GM12878 (cell line): ENCODE results near the gene GLI1. TPM values are rescaled to one million over a fixed set of nuclear protein-coding genes. Genes with fewer than 3 reads are reported as not detected.
A peak's percentile ranks its signal among the peaks of the same experiment; 100 is the strongest.

Experiments used
- ATAC-seq: fragments of 200-7000 bp; cut with Tn5 transposase; 3 replicates; pipeline ENCODE4 v1.9.1; 2020; ENCODE audit warnings: mild to moderate bottlenecking, moderate library complexity
- BruUV-seq: library from RNA; stranded (reverse); fragments of 400-500 nt; replicated peaks from 2 replicates; lab custom pipeline; 2021; lab: Mats Ljungman, UMichigan
- CTCF ChIA-PET: fragments of 300-600 bp; sonication (Branson Sonifier 250); formaldehyde crosslinking; extraction: SDS; loops from one replicate; lab custom pipeline; 2021; ENCODE audit warnings: inconsistent platforms; lab: Yijun Ruan, JAX
- POLR2A ChIA-PET: fragments of 350-600 bp; formaldehyde crosslinking; extraction: SDS; loops from one replicate; lab custom pipeline; 2021; ENCODE audit warnings: inconsistent platforms; lab: Charles Lee
- RAD21 ChIA-PET: fragments of 300-600 bp; sonication (Branson Sonifier 250); formaldehyde crosslinking; loops from one replicate; lab custom pipeline; 2023; ENCODE audit warnings: antibody characterized with exemption; ENCODE audit not compliant: unreplicated experiment; lab: Charles Lee
- SMC1A ChIA-PET: fragments of 300-600 bp; sonication (Branson Sonifier 250); formaldehyde crosslinking; loops from one replicate; lab custom pipeline; 2023; ENCODE audit not compliant: unreplicated experiment, uncharacterized antibody; lab: Charles Lee
- DNase-seq: peaks from one replicate; pipeline ENCODE4 v3.0.0-alpha.2; 2011; ENCODE audit warnings: low read depth, low spot score
- FAIRE-seq: peaks from 3 replicates; lab custom pipeline; 2011; peaks lifted over from hg19 to GRCh38; lab: Jason Lieb, UNC
- H2AFZ ChIP-seq: 2 replicates; pipeline ENCODE4 v1.6.0; 2011; ENCODE audit warnings: low read depth, low read length, control low read depth; ENCODE audit not compliant: control insufficient read depth
- H3K27ac ChIP-seq: 2 replicates; pipeline ENCODE4 v1.5.1; 2011; ENCODE audit warnings: control low read depth; ENCODE audit not compliant: control insufficient read depth, insufficient read depth
- H3K27me3 ChIP-seq, 2 experiments: replicated peaks in 1 of 2; 2 replicates each; pipeline versions ENCODE4 v1.6.0 to v1.6.1; 2011; ENCODE audit warnings: low read length in 1 of 2; ENCODE audit not compliant: control insufficient read depth in 2 of 2, insufficient read depth in 2 of 2
- H3K36me3 ChIP-seq, 2 experiments: 2 replicates each; pipeline ENCODE4 v1.5.1; 2011; ENCODE audit warnings: low read length in 1 of 2; ENCODE audit not compliant: control insufficient read depth in 2 of 2, insufficient read depth in 2 of 2
- H3K4me1 ChIP-seq: 2 replicates; pipeline ENCODE4 v1.6.1; 2011; ENCODE audit warnings: mild to moderate bottlenecking, low read length, moderate library complexity, mixed read lengths; ENCODE audit not compliant: control insufficient read depth, insufficient read depth
- H3K4me2 ChIP-seq: 2 replicates; pipeline ENCODE4 v1.6.0; 2011; ENCODE audit warnings: control low read depth; ENCODE audit not compliant: control insufficient read depth, insufficient read depth
- H3K4me3 ChIP-seq: fragments of 200-600 bp; sonication (generic); 2 replicates; pipeline ENCODE4 v1.5.1; 2016
- H3K79me2 ChIP-seq: 2 replicates; pipeline ENCODE4 v1.6.0; 2011; ENCODE audit warnings: low read length; ENCODE audit not compliant: control insufficient read depth, insufficient read depth
- H3K9ac ChIP-seq: 2 replicates; pipeline ENCODE4 v1.8.0; 2011; ENCODE audit warnings: low read length, control low read depth, mixed read lengths; ENCODE audit not compliant: control insufficient read depth, insufficient read depth
- H3K9me3 ChIP-seq: replicated peaks from 3 replicates; pipeline ENCODE4 v1.5.1; 2011; ENCODE audit warnings: mild to moderate bottlenecking, low read length; ENCODE audit not compliant: control insufficient read depth, insufficient read depth
- H4K20me1 ChIP-seq: 2 replicates; pipeline ENCODE4 v1.6.0; 2011; ENCODE audit not compliant: control insufficient read depth, insufficient read depth
- ASH2L ChIP-seq: fragments of 300-600, 200-600 bp; sonication (generic); IDR thresholded peaks from 2 replicates; pipeline ENCODE4 v1.6.1; 2017; ENCODE audit warnings: low read depth, mild to moderate bottlenecking, borderline replicate concordance
- POLR2A ChIP-seq: IDR thresholded peaks from 2 replicates; pipeline ENCODE4 v1.6.1; 2011; ENCODE audit warnings: low read depth, mild to moderate bottlenecking, low read length
- RUNX3 ChIP-seq: IDR thresholded peaks from 2 replicates; pipeline ENCODE4 v1.6.1; 2012; ENCODE audit warnings: low read length, inconsistent platforms
- SPI1 ChIP-seq: IDR thresholded peaks from 2 replicates; pipeline ENCODE4 v1.6.1; 2011; ENCODE audit warnings: low read depth, mild to moderate bottlenecking, low read length, moderate library complexity, borderline replicate concordance; ENCODE audit not compliant: insufficient read depth
- WGBS: methylation state at CpG from one replicate; pipeline ENCODE4 v1.1.6; 2016; ENCODE audit warnings: low lambda C conversion rate; ENCODE audit not compliant: insufficient replicate concordance, insufficient coverage; ENCODE audit errors: missing lambda C conversion rate; 5-methylcytosine and 5-hydroxymethylcytosine counted together
- in situ Hi-C: fragments of 300-500 bp; cut with MboI; formaldehyde crosslinking; loops from 9 replicates; pipeline ENCODE4 v1.14.3; 2018; ENCODE audit warnings: mixed read lengths
- intact Hi-C: fragments of 100-400 bp; cut with micrococcal nuclease; formaldehyde crosslinking; loops from one replicate; pipeline ENCODE4 v1.14.2; 2022; ENCODE audit not compliant: unreplicated experiment
- polyA plus RNA-seq, 11 experiments: library from polyadenylated mRNA; depleted of rRNA in 4 of 11; unstranded in 6 of 11; stranded (reverse) in 5 of 11; fragments of >200 nt; fragmentation: Nextera tagmentation in 4 of 11; fragmentation: Illumina TruSeq in 1 of 11; extraction: Ambion mirVana in 4 of 11; extraction: Trizol in 1 of 11; gene quantifications; 1 replicate in 1 of 11; 2 replicates in 10 of 11; pipeline versions ENCODE4 v1.2.1 to v1.2.3, GENCODE V29; 2011 to 2016; ENCODE audit warnings: inconsistent platforms in 2 of 11, missing spikeins in 2 of 11, low read depth in 1 of 11
- total RNA-seq, 4 experiments: library from RNA; depleted of rRNA in 3 of 4; stranded (reverse); fragments of >200 nt in 3 of 4; fragmentation: Illumina TruSeq in 1 of 4; extraction: Trizol in 1 of 4; gene quantifications; 2 replicates each; pipeline versions ENCODE4 v1.2.1 to v1.2.3, GENCODE V29; 2013 to 2021

GLI1 gene
- total and polyA plus RNA-seq, 10 of the 15 experiments (the other 5 are each of a cell fraction or from before 2014, with no cell fraction given): 0.27 to 1.2 (median 0.49) TPM

DNA sequence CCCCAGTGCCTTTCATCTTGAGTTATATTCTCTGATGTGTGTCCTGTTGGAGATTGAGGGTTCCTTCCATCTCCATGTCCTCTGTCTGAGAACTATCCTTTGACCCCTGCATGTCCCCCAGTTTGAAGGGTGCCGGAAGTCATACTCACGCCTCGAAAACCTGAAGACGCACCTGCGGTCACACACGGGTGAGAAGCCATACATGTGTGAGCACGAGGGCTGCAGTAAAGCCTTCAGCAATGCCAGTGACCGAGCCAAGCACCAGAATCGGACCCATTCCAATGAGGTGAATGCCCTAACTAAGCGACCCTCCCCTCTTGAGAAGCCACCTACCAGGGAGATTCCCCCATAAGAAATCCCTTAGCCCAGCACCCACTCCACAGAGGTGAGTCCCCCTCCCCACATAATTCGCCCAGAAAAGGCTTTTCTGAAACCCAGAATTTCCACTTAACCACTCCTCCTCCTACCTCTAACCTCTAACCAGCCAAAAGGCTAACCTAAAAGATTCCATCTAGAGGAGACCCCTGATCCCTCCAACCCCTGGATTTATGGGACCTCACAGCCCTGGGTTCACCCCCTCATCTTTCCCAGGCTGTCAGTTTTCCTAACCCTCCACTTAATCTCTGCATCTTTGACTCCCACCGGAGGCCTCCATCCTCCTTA, 7.8 kb downstream of the GLI1 start:
- RAD21 ChIA-PET: no interaction called here
- Histone ChIP-seq H4K20me1 (no peaks in the 10 kb centered on the region), H3K9ac (no peak overlapping the region), H3K27ac (no peak overlapping the region), H3K36me3 (peaks cover 0 to 11% of the 10 kb centered on the region in 2 experiments; a peak in 2 of 4 replicates), H3K79me2 (no peaks in the 10 kb centered on the region), H2AFZ (no peak overlapping the region), H3K4me1 (peaks cover 21% of the 10 kb centered on the region), H3K4me3 (no peak overlapping the region), H3K9me3 (no peaks in the 10 kb centered on the region), H3K27me3 (no peaks in the 10 kb centered on the region), H3K4me2 (no peak overlapping the region)
- intact Hi-C loops: no loop called here
- POLR2A ChIA-PET: interaction anchor here (0.9 to 1.0 kb wide), 2 partner anchors 7 to 9 kb away, joined by 3 to 6 read pairs; no protein-coding TSS in a partner anchor
- FAIRE-seq (no peak), ATAC-seq (no peak), DNase-seq (no peak)
- BruUV-seq: no TSS peak
- TF ChIP-seq ASH2L: no peak
- TF ChIP-seq RUNX3: peak; percentile 49
- in situ Hi-C loops: no loop called here
- SMC1A ChIA-PET: no interaction called here
- 30% methylated on average over 11 of the region's 12 CpGs for WGBS
- CTCF ChIA-PET: no interaction called here

DNA sequence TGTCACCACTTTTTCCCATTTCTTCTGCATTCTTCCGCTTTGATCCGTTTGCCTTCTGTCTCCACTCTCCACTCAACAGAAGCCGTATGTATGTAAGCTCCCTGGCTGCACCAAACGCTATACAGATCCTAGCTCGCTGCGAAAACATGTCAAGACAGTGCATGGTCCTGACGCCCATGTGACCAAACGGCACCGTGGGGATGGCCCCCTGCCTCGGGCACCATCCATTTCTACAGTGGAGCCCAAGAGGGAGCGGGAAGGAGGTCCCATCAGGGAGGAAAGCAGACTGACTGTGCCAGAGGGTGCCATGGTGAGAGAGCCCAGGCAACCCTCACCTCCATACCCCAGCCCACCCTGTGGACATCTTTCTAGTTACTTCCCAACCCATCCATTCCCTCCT, 8.3 kb downstream of the GLI1 start:
- Histone ChIP-seq H3K9ac (no peak overlapping the region), H3K27ac (no peak overlapping the region), H3K4me1 (peaks cover 19% of the 10 kb centered on the region), H4K20me1 (no peaks in the 10 kb centered on the region)
- ChIA-PET CTCF (no interaction called here), SMC1A (no interaction called here)
- intact Hi-C loops (no loop called here), in situ Hi-C loops (no loop called here)
- ATAC-seq (no peak), FAIRE-seq (no peak)
- 94% methylated on average over 11 of the region's 11 CpGs for WGBS
- TF ChIP-seq SPI1 (no peak), POLR2A (peak; percentile 53; the same call in 1 of the 2 replicates), ASH2L (no peak)
- TF ChIP-seq, all 136 proteins: peak for 1
- ChIA-PET POLR2A (no interaction called here), RAD21 (no interaction called here)
- no peaks in the 10 kb centered on the region for H3K9me3 ChIP-seq
- H2AFZ ChIP-seq: no peak overlapping the region
- DNase-seq: no peak
- no peaks in the 10 kb centered on the region for H3K27me3 ChIP-seq
- H3K36me3 ChIP-seq: peaks cover 0 to 16% of the 10 kb centered on the region in 2 experiments; a peak in 2 of 4 replicates
- no peaks in the 10 kb centered on the region for H3K79me2 ChIP-seq
- no TSS peak for BruUV-seq
- H3K4me3 ChIP-seq: no peak overlapping the region
- H3K4me2 ChIP-seq: no peak overlapping the region
